GM21367 (cell line): ENCODE results near the gene MCC.
A peak's percentile ranks its signal among the peaks of the same experiment; 100 is the strongest.
"Not testable (repeated sequence)": the region's sequence is repeated elsewhere in the genome, so short reads cannot be mapped to it uniquely, and the experiment has no call there.

ENCODE experiments used
- ATAC-seq: cut with Tn5 transposase; IDR thresholded peaks from one replicate; pipeline ENCODE4 v1.9.1; 2021; ENCODE audit not compliant: unreplicated experiment

The MCC gene

GRCh38 chr5:113491022-113491421 lies 2.8 kb upstream of the MCC start:
- ATAC-seq: no peak

GRCh38 chr5:113490317-113490716 lies 2.1 kb upstream of the MCC start:
- ATAC-seq: no peak

DNA sequence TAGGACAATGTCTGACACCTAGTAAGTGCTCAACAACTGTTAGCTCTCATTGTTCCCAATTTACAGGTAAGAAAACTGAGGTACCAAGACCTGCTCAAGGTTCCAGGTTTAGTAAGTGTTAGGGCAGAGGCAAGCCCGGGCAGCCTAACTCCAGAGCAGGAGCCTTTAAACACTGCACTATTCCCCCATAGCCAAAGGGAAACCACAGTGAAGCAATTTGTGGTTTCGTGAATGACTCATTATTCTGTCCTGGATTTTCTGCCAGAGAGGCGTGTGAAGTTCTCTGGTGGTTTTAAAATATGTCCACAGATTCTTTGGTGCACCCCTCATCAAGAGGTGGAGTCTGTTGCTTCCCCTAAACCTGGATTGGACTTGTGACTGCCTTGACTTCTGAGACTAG lies 1.0 kb upstream of the MCC start:
- ATAC-seq: peak; percentile 48

- no peak for ATAC-seq
Observed at GRCh38 chr5:113488645-113489184, 462 bp upstream of the MCC start.

DNA sequence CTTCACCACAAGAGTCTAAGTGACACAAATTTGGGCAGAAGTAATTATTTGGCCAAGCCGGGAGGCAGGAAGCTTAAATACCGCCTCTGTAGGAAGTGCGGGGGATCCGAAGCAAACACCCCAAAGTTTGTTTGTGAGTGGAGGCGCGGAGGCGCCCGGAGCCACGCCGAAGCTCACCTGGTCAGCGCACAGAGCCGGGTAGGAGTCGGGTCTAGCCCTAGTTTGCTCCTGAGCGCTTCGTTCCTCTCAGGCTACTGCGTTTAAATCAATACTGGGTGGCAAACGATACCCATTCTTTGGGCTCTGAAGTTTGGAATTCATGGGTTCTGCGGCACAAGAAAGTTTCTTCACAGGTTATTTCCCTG lies 855 bp downstream of the MCC start:
- no peak for ATAC-seq

GRCh38 chr5:113480243-113480642 lies 8.0 kb downstream of the MCC start:
- ATAC-seq: no peak

- no peak for ATAC-seq
Observed at GRCh38 chr5:113478691-113479090, 9.6 kb downstream of the MCC start.

- ATAC-seq: no peak
Observed at GRCh38 chr5:113474100-113474728, 14.0 kb downstream of the MCC start.

GRCh38 chr5:113463032-113463431 lies 25.2 kb downstream of the MCC start:
- ATAC-seq: no peak

- not testable (repeated sequence) for ATAC-seq
Observed at GRCh38 chr5:113457106-113457505, 31.1 kb downstream of the MCC start.

GRCh38 chr5:113452941-113453340 lies 35.3 kb downstream of the MCC start:
- ATAC-seq: no peak

GRCh38 chr5:113451797-113452196 lies 36.5 kb downstream of the MCC start:
- ATAC-seq: no peak

- ATAC-seq: no peak
Observed at GRCh38 chr5:113450929-113451328, 37.3 kb downstream of the MCC start.

DNA sequence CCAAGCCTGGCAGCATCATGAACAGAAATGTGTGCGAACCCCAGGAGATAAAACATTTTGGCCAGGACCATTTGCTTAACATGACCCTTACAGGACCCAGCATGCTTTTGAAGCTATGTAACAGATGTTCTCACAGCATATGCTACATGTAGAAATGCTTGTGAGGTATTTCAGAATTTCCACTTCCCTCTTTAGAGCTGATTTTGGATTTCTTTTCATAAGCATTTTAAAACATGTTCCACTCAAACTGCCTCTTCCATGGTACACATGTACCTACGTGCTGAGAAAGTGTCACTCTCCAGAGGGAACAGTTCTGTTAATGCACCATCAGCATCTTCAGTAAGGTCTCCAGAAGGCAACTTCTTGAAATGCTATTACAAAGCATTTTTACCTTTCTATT lies 37.8 kb downstream of the MCC start:
- no peak for ATAC-seq

- no peak for ATAC-seq
Observed at GRCh38 chr5:113448252-113448651, 40.0 kb downstream of the MCC start.

GRCh38 chr5:113447498-113448050 lies 40.7 kb downstream of the MCC start:
- no peak for ATAC-seq

- no peak for ATAC-seq
Observed at GRCh38 chr5:113446358-113446927, 41.8 kb downstream of the MCC start.

DNA sequence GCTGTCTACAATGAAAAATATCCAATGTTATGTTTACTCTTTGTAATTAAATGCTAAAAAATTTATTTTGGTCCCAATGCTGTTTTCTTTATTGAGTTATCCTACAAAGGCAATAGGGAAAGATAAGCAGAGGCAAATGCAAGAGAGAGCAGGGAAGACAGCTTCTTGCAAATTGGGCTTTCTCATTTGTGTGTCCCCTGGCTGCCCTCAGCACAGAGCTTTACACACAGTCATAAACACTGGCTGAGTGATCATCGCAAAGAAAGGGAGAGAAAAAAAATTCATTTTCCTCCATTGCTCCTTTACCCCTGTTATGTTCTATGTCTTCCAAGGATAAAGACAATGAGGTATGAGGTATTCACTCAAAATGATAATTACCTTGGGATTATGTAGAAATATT lies 51.1 kb downstream of the MCC start:
- no peak for ATAC-seq

- no peak for ATAC-seq
Observed at GRCh38 chr5:113435575-113435974, 52.7 kb downstream of the MCC start.

DNA sequence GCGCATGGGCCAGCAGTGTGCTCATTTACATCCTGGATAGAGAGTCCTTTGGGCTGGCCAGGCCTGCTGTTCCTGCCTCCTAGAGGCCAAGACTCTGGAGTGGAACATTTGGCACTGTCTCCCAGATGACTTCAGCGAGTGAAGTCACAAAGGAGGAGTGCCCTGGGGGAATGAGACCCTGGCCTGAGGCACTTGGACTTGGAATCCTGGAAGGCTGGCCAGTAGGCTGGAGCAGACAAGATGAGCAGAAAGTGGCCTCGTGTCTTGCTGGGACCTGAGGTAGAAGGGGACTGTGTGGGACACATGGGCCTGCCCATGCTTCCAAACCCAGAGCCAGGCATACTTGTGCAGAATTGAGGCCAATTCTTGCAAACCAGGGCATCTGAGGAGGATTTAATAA lies 53.4 kb downstream of the MCC start, which contains the start of gene TSSK1B:
TSSK1B (minus strand) TSS at position 101 of the 400 bp plus-strand sequence. CDS start 150 bp downstream, outside the sequence.
- ATAC-seq: no peak

DNA sequence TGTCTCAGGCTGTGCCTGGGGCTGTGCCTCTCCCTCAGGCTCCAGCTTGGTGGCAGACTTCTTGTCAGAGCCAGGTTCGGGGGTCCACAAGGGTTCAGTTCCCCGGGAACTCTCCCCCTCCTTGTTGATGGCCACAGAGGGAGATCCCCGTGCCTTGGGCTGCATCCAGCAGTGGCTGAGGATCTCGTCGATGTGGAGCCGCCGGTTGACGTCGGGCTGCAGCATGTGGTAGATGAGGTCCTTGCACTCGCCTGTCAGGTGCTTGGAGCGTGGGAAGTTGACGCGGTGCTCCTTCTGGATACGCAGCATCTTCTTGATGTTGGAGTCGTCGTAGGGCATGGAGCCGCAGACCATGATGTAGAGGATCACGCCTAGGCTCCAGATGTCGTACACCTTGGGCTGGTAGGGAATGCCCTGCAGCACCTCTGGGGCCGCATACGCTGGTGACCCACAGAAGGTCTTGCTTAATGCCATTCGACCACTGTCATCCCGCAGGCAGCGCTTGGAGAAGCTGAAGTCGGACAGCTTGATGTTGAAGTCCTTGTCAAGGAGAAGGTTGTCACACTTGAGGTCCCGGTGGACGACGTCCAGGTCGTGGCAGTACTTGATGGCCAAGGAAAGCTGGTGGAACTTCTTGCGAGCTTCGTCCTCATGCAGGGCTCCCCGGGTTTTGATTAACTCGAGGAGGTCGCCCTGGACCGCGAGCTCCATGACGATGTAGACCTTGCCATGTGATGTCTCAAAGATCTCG lies 54.2 kb downstream of the MCC start:
- ATAC-seq: no peak

- no peak for ATAC-seq
Observed at GRCh38 chr5:113433071-113433470, 55.2 kb downstream of the MCC start.
